ENCODE measurements around the gene EFCAB9. TPM values are rescaled to one million over a fixed set of nuclear protein-coding genes. Genes with fewer than 3 reads are reported as not detected.

The EFCAB9 gene
- polyA plus RNA-seq, 1 donor from 2014 or later: not detected

DNA sequence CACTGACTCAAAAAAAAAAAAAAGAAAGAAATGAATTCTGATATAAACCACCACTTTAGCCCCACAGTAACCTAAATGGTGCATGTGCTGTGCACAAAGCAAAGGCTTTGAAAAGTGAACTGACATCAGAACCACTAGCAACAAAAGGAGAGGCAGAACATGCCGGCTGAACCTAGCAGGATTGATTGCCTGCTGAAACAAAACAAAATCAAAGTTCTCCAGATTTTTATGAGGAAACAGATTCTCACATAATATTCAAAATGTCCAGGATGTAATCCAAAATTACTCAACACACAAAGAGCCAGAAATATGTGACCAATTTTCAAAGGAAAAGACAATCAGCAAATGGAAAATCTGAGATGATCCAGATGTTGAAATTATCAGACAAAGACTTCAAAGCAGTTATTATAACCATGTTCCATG is 51.7 kb downstream of the EFCAB9 start (continued):
- no peak for TF ChIP-seq MXI1 (conservative IDR thresholded peaks at IDR 0.05; ENCODE audit: poor library complexity, severe bottlenecking)
- no peak for TF ChIP-seq EP300 (conservative IDR thresholded peaks at IDR 0.05; ENCODE audit: poor library complexity, severe bottlenecking)

DNA sequence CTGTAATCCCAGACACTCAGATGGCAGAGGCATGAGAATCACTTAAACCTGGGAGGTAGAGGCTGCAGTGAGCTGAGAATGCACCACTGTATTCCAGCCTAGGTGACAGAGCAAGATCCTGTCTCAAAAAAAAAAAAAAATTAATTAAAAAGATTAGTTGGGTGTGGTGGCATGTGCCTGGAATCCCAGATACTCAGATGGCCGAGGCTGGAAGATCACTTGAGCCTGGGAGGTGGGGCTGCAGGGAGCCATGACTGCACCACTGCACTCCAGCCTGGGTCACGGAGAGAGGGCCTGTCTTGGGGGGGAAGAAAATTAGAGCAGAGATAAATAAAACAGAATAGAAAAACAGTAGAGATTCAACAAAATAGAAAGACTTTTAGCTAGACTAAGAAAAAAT is 54.7 kb downstream of the EFCAB9 start:
- TF ChIP-seq SMC3 (conservative IDR thresholded peaks at IDR 0.05; ENCODE audit: poor library complexity) (no peak), REST (IDR thresholded peaks at IDR 0.05; ENCODE audit: borderline replicate concordance) (no peak), TAF1 (IDR thresholded peaks at IDR 0.05; ENCODE audit: low read depth) (no peak), EP300 (conservative IDR thresholded peaks at IDR 0.05; ENCODE audit: poor library complexity, severe bottlenecking) (no peak), EZH2 (IDR thresholded peaks at IDR 0.05; ENCODE audit: borderline replicate concordance, insufficient read depth, low read length, poor library complexity, severe bottlenecking) (no peak), MXI1 (conservative IDR thresholded peaks at IDR 0.05; ENCODE audit: poor library complexity, severe bottlenecking) (no peak), CTCF (IDR thresholded peaks at IDR 0.05; ENCODE audit: poor library complexity, severe bottlenecking) (no peak), POLR2AphosphoS5 (IDR thresholded peaks at IDR 0.05) (no peak), RAD21 (conservative IDR thresholded peaks at IDR 0.05) (no peak)
- no peaks in the 10 kb centered on the region for H3K9me2 ChIP-seq (ENCODE audit: insufficient read depth, low read length)
- H3F3A ChIP-seq (ENCODE audit: insufficient read depth, low read length, poor library complexity, severe bottlenecking): no peaks in the 10 kb centered on the region
- H2AFZ ChIP-seq (ENCODE audit: low read depth, low read length): no peak overlapping the region
- no peaks in the 10 kb centered on the region for H3K36me3 ChIP-seq (ENCODE audit: insufficient read depth, low read length)
- H3K4me3 ChIP-seq (ENCODE audit: low read length): no peak overlapping the region
- H3K27ac ChIP-seq (ENCODE audit: low read length): no peak overlapping the region
- no peaks in the 10 kb centered on the region for H3K27me3 ChIP-seq (ENCODE audit: insufficient read depth, low read depth, low read length)
- H3K79me2 ChIP-seq (replicated peaks; ENCODE audit: insufficient read depth, low read length): peaks cover 58% of the 10 kb centered on the region
- no peaks in the 10 kb centered on the region for H3K9me3 ChIP-seq (ENCODE audit: low read length)
- no peaks in the 10 kb centered on the region for H4K20me1 ChIP-seq (ENCODE audit: insufficient read depth)
- H3K9ac ChIP-seq (ENCODE audit: low read length): no peak overlapping the region
- no peak overlapping the region for H3K4me2 ChIP-seq (ENCODE audit: low read length)

DNA sequence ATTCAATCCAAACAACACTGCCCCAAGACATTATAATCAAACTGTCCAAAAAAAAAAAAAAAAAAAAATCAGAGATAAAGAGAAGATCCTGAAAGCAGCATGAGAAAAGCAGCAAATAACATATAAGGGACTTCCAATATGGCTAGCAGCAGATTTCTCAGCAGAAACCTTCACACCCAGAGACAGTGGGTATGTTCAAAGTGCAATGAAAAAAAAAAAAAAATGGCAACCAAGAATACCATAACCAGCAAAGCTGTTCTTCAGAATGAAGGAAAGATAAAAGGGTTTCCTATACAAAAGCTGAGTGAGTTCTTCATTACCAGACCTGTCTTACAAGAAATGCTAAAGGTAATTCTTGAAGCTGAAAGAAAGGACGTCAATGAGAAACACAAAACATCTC is 57.4 kb downstream of the EFCAB9 start:
- no peaks in the 10 kb centered on the region for H4K20me1 ChIP-seq (ENCODE audit: insufficient read depth)

More for the DNA sequence above, 57.4 kb downstream of the EFCAB9 start:
- Histone ChIP-seq H3K4me3 (ENCODE audit: low read length) (no peak overlapping the region), H3K36me3 (ENCODE audit: insufficient read depth, low read length) (peaks cover 9% of the 10 kb centered on the region), H3K4me2 (ENCODE audit: low read length) (no peak overlapping the region), H3K9me3 (ENCODE audit: low read length) (peaks cover 12% of the 10 kb centered on the region), H3F3A (ENCODE audit: insufficient read depth, low read length, poor library complexity, severe bottlenecking) (no peaks in the 10 kb centered on the region), H3K79me2 (replicated peaks; ENCODE audit: insufficient read depth, low read length) (peaks cover 50% of the 10 kb centered on the region), H2AFZ (ENCODE audit: low read depth, low read length) (no peak overlapping the region), H3K9me2 (ENCODE audit: insufficient read depth, low read length) (no peaks in the 10 kb centered on the region), H3K9ac (ENCODE audit: low read length) (no peak overlapping the region), H3K27me3 (ENCODE audit: insufficient read depth, low read depth, low read length) (no peaks in the 10 kb centered on the region), H3K27ac (ENCODE audit: low read length) (no peak overlapping the region)
- no peak for TF ChIP-seq SMC3 (conservative IDR thresholded peaks at IDR 0.05; ENCODE audit: poor library complexity)
- TF ChIP-seq EZH2 (IDR thresholded peaks at IDR 0.05; ENCODE audit: borderline replicate concordance, insufficient read depth, low read length, poor library complexity, severe bottlenecking): no peak
- no peak for TF ChIP-seq POLR2AphosphoS5 (IDR thresholded peaks at IDR 0.05)
- TF ChIP-seq RAD21 (conservative IDR thresholded peaks at IDR 0.05): no peak
- no peak for TF ChIP-seq MXI1 (conservative IDR thresholded peaks at IDR 0.05; ENCODE audit: poor library complexity, severe bottlenecking)
- no peak for TF ChIP-seq CTCF (IDR thresholded peaks at IDR 0.05; ENCODE audit: poor library complexity, severe bottlenecking)
- TF ChIP-seq REST (IDR thresholded peaks at IDR 0.05; ENCODE audit: borderline replicate concordance): no peak
- TF ChIP-seq EP300 (conservative IDR thresholded peaks at IDR 0.05; ENCODE audit: poor library complexity, severe bottlenecking): no peak
- TF ChIP-seq TAF1 (IDR thresholded peaks at IDR 0.05; ENCODE audit: low read depth): no peak

All from neural cell (in vitro differentiated cells).